HUES64 (cell line): ENCODE results near the gene METTL24.

Source experiments
- H3K27ac ChIP-seq: 2 replicates; pipeline ENCODE4 v1.7.0; 2013; ENCODE audit warnings: low read depth, low read length, inconsistent platforms
- H3K27me3 ChIP-seq: 2 replicates; pipeline ENCODE4 v1.6.1; 2013; ENCODE audit warnings: mild to moderate bottlenecking, low read length; ENCODE audit not compliant: insufficient read depth
- H3K36me3 ChIP-seq: 2 replicates; pipeline ENCODE4 v1.6.1; 2013; ENCODE audit warnings: mild to moderate bottlenecking, low read length; ENCODE audit not compliant: insufficient read depth
- H3K4me1 ChIP-seq: 2 replicates; pipeline ENCODE4 v1.6.1; 2013; ENCODE audit warnings: mild to moderate bottlenecking, low read length, moderate library complexity; ENCODE audit not compliant: insufficient read depth
- H3K4me3 ChIP-seq: 2 replicates; pipeline ENCODE4 v1.5.1; 2013; ENCODE audit warnings: mild to moderate bottlenecking, low read length, moderate library complexity
- H3K9ac ChIP-seq: 2 replicates; pipeline ENCODE4 v1.6.1; 2013; ENCODE audit warnings: mild to moderate bottlenecking, low read depth, low read length
- H3K9me3 ChIP-seq: 2 replicates; pipeline ENCODE4 v1.6.1; 2013; ENCODE audit warnings: low read depth, low read length; ENCODE audit not compliant: insufficient read depth
- WGBS: fragments of 150-250, 120-280 bp; methylation state at CpG from one replicate; pipeline ENCODE4 v1.1.7; 2013; ENCODE audit warnings: missing lambda C conversion rate; 5-methylcytosine and 5-hydroxymethylcytosine counted together

The METTL24 gene

DNA sequence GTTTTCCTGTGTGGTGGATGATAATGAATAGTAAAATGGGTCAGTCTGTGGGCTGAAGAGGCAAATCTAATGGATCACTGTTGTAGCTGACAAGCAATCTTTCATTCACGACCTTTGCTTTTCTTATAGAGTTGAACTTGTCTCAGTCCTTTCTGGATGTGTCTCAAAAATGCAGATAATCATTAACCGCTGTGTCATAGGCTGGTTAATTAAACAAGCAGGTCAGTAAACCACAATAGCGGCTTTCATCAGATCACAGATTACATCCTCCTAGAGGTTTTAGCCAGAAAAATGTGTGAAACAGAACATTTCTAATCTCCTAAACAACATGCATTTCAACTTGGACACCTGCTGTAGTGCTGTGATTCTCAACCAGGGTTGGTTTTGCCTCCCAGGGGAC lies 2.5 kb upstream of the METTL24 start:
- no peaks in the 10 kb centered on the region for H3K9me3 ChIP-seq
- no peak overlapping the region for H3K27ac ChIP-seq
- H3K9ac ChIP-seq, result no peak overlapping the region
- no peak overlapping the region for H3K4me3 ChIP-seq
- no peaks in the 10 kb centered on the region for H3K36me3 ChIP-seq
- 95% methylated on average over 3 of the region's 3 CpGs for WGBS
- H3K27me3 ChIP-seq, result peaks cover 38% of the 10 kb centered on the region
- peaks cover 31% of the 10 kb centered on the region for H3K4me1 ChIP-seq

DNA sequence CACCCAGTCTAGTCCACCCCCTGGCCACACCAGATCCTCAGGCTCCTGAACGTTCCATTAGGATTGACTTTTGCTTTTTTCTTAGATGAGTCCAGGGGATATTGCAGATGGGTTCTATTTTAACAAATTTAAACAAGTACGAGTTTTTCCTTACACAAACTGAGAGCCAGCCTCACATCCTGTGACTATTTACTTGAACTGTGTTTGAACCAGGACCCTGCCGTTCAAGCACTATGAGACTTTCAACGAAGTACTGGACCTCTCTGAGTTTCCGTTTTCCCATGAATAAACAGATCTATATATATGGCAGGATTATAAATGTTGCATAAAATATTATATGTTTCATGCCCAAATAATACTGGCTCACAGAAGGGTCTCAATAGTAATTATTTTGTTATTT lies 1.4 kb upstream of the METTL24 start:
- Histone ChIP-seq H3K9ac (no peak overlapping the region), H3K27ac (no peak overlapping the region), H3K4me1 (peaks cover 35% of the 10 kb centered on the region), H3K9me3 (no peaks in the 10 kb centered on the region), H3K27me3 (peaks cover 38% of the 10 kb centered on the region), H3K36me3 (no peaks in the 10 kb centered on the region), H3K4me3 (no peak overlapping the region)
- 79% methylated on average over 3 of the region's 5 CpGs for WGBS

DNA sequence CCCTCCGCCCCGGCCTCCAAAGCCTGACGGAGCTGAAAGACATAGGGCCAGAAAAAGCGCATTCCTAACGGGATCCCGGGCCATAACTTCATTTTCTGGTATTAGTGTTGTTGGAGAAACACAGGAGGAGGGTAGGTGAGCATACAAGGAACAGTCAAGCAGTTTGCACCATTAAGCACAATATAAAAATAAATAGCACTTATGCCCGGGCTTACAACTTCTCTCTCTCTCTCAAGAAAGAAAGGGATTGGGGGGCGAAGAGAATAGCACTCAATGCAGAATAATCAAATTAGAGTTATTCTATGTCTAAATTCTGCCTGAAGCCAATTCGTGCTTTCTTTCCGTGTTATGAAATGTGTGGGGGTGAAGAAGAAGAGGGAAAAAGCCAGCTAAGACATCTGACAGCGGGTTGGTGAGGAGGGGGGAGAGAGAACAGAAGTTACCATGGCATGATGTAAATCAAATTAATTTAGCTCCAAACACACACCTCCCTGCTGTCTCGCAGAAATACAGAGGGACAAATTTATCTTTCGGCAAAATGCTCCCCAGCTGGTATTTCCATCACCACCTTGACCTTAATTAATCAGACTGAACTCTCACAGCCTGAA lies 508 bp upstream of the METTL24 start:
- H3K4me1 ChIP-seq, result peaks cover 38% of the 10 kb centered on the region
- WGBS, result 47% methylated on average over 11 of the region's 13 CpGs
- H3K9me3 ChIP-seq, result no peaks in the 10 kb centered on the region
- H3K27ac ChIP-seq, result no peak overlapping the region
- peak overlapping the region; percentile 68 for H3K4me3 ChIP-seq
- H3K36me3 ChIP-seq, result no peaks in the 10 kb centered on the region
- H3K27me3 ChIP-seq, result peaks cover 38% of the 10 kb centered on the region
- H3K9ac ChIP-seq, result peak overlapping the region; percentile 69; the same call in 1 of the 2 replicates

DNA sequence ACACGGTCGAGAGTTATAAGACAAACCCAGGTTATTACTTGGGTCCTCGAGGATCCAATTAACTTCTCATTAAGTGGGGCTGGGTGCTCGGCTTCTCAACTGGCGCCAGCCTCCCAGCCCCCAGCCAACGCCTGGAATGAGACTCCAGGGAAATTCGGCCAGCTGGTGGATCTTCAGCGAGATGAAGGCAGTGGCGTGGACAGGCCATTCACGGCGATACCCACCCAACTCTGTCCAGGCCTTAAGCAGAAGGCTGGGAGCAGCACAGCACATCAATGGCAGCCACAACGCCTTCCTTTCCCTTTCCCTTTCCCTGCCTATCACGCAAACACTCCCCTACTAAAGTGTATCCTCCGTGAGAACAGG lies 868 bp downstream of the METTL24 start:
- peaks cover 52% of the 10 kb centered on the region for H3K4me1 ChIP-seq

DNA sequence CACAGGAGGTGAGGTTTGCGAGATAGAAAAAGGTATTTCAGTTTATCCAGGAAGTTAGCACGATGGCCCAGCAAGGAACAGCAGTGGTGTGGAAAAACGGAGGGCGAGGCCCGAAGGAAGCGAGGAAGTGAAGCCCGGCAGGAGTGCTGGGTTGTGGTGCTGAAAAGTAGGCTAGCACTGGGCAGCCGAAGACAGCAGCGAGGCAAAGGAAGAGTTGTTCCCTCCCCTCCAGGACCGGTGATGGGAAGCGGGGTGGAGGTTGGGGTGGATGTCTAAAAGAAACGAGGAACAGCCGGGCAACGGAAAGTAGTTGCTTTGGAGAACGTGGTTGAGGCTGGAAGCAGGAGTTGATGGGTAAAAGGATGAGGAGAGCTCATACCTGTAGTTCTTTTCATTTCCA lies 1.4 kb downstream of the METTL24 start:
- WGBS, result 78% methylated on average over 15 of the region's 15 CpGs

More for the DNA sequence above, 868 bp downstream of the METTL24 start:
- H3K27ac ChIP-seq, result no peak overlapping the region
- WGBS, result 58% methylated on average over 14 of the region's 14 CpGs
- peaks cover 38% of the 10 kb centered on the region for H3K27me3 ChIP-seq
- no peaks in the 10 kb centered on the region for H3K9me3 ChIP-seq
- H3K9ac ChIP-seq, result no peak overlapping the region
- H3K36me3 ChIP-seq, result no peaks in the 10 kb centered on the region
- peak overlapping the region; percentile 68 for H3K4me3 ChIP-seq

GRCh38 chr6:110355727-110356126 lies 2.4 kb downstream of the METTL24 start:
- Histone ChIP-seq H3K4me3 (no peak overlapping the region), H3K27me3 (peaks cover 38% of the 10 kb centered on the region)
- WGBS, result 37% methylated on average over 2 of the region's 2 CpGs

More for the DNA sequence above, 1.4 kb downstream of the METTL24 start:
- H3K36me3 ChIP-seq, result no peaks in the 10 kb centered on the region
- H3K9ac ChIP-seq, result no peak overlapping the region
- H3K27me3 ChIP-seq, result peaks cover 38% of the 10 kb centered on the region
- no peaks in the 10 kb centered on the region for H3K9me3 ChIP-seq
- H3K27ac ChIP-seq, result no peak overlapping the region
- H3K4me1 ChIP-seq, result peaks cover 57% of the 10 kb centered on the region
- H3K4me3 ChIP-seq, result peak overlapping the region; percentile 68

DNA sequence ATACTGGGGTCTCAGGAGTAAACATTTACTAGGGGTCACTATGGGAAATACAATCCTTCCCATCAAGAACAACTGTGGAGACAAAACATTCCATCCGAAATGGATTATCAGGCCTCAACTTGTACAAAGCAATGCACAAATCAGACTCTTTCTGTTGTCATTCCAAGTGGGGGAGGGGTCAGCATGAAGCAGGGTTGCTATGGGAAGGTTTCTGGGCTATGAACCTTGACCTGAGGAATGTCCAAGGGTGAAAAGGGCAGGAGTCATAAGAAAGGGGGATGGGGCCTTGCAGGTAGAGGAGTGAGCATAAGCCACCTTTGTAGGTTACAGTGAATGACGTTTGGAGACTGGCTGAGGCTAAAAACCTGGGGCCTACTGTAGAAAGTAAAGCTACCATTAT lies 3.1 kb downstream of the METTL24 start:
- no peak overlapping the region for H3K4me3 ChIP-seq
- H3K9ac ChIP-seq, result no peak overlapping the region
- no peaks in the 10 kb centered on the region for H3K9me3 ChIP-seq
- WGBS, result 64% methylated on average over 2 of the region's 2 CpGs
- H3K36me3 ChIP-seq, result no peaks in the 10 kb centered on the region
- peaks cover 64% of the 10 kb centered on the region for H3K4me1 ChIP-seq
- peaks cover 37% of the 10 kb centered on the region for H3K27me3 ChIP-seq
- H3K27ac ChIP-seq, result no peak overlapping the region

More at GRCh38 chr6:110355727-110356126, 2.4 kb downstream of the METTL24 start:
- Histone ChIP-seq H3K9ac (no peak overlapping the region), H3K4me1 (peaks cover 64% of the 10 kb centered on the region), H3K36me3 (no peaks in the 10 kb centered on the region), H3K9me3 (no peaks in the 10 kb centered on the region), H3K27ac (no peak overlapping the region)

DNA sequence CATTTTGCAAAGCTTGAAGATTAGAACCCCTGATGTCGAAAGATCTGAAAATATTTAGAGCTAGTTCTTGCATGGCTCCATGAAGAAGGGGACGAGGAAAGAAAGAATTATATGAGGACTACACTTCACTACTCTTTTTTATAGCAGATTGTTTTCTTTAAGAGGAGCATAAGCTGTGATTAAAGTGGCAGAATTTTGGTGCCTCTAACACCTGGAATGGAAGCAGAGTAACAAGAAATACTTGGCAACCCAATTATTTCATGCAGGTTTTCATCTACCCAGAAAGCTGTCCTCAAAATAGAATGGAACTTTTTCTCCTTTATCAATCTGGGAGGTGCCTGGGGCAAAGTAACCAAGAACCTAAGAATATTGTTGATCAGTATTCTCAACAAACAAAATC lies 4.0 kb downstream of the METTL24 start:
- Histone ChIP-seq H3K36me3 (no peaks in the 10 kb centered on the region), H3K9ac (no peak overlapping the region), H3K27me3 (peaks cover 29% of the 10 kb centered on the region), H3K9me3 (no peaks in the 10 kb centered on the region), H3K27ac (no peak overlapping the region), H3K4me3 (no peak overlapping the region), H3K4me1 (peaks cover 64% of the 10 kb centered on the region)
- WGBS, result 100% methylated on average over 1 of the region's 2 CpGs

- Histone ChIP-seq H3K9me3 (no peaks in the 10 kb centered on the region), H3K36me3 (no peaks in the 10 kb centered on the region), H3K9ac (no peak overlapping the region), H3K27ac (no peak overlapping the region), H3K4me1 (peaks cover 61% of the 10 kb centered on the region), H3K27me3 (peaks cover 22% of the 10 kb centered on the region), H3K4me3 (no peak overlapping the region)
- 80% methylated on average over 4 of the region's 4 CpGs for WGBS
These were observed 4.6 kb downstream of the METTL24 start for GRCh38 chr6:110353457-110354001.

- H3K27me3 ChIP-seq, result peaks cover 15% of the 10 kb centered on the region
- H3K9ac ChIP-seq, result no peak overlapping the region
- no peak overlapping the region for H3K27ac ChIP-seq
- H3K9me3 ChIP-seq, result no peaks in the 10 kb centered on the region
- no peaks in the 10 kb centered on the region for H3K36me3 ChIP-seq
- H3K4me3 ChIP-seq, result no peak overlapping the region
- H3K4me1 ChIP-seq, result peaks cover 60% of the 10 kb centered on the region
- WGBS, result 62% methylated on average over 7 of the region's 7 CpGs
These were observed 5.4 kb downstream of the METTL24 start for GRCh38 chr6:110352563-110353262.

DNA sequence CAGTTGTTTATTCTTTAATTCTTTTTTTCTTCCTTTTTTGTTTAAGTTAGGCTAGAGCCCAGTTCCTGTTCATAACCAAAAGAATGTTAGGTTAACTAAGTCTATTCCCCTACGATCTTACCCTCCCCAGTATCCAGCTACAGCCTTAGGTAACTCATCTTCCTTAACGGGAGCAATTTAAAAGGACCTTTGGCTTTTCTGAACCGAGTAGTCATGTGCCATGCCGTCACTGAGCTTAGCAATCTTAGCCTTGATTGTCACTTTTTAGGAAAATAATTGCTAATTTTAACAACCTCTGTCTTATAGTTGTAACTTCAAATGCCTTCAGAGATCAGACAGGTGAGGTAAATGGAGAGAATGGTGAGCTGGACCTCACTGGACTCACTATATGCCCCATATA lies 6.2 kb downstream of the METTL24 start:
- 75% methylated on average over 4 of the region's 4 CpGs for WGBS
- no peak overlapping the region for H3K27ac ChIP-seq

More for the DNA sequence above, 6.2 kb downstream of the METTL24 start:
- peaks cover 55% of the 10 kb centered on the region for H3K4me1 ChIP-seq
- no peaks in the 10 kb centered on the region for H3K9me3 ChIP-seq
- peaks cover 8% of the 10 kb centered on the region for H3K27me3 ChIP-seq
- H3K36me3 ChIP-seq, result no peaks in the 10 kb centered on the region
- H3K9ac ChIP-seq, result no peak overlapping the region
- H3K4me3 ChIP-seq, result no peak overlapping the region
